GM23338 (cell line): Measurements from ENCODE around the gene FRMD1. TPM values are rescaled to one million over a fixed set of nuclear protein-coding genes. Genes with fewer than 3 reads are reported as not detected.

Source experiments
- ATAC-seq: fragments of 200-7000 bp; cut with Tn5 transposase; 3 replicates; pipeline ENCODE4 v1.9.1; 2020
- DNase-seq: peaks from one replicate; pipeline ENCODE4 v3.0.0-alpha.2; 2015; ENCODE audit warnings: low spot score
- H2AFZ ChIP-seq: fragments of 200-600 bp; sonication (generic); 2 replicates; pipeline ENCODE4 v1.8.0; 2016; ENCODE audit warnings: antibody characterized with exemption, mild to moderate bottlenecking, moderate library complexity
- H3F3A ChIP-seq: fragments of 200-600 bp; sonication (generic); replicated peaks from 2 replicates; pipeline ENCODE4 v1.8.0; 2017; ENCODE audit warnings: antibody characterized with exemption, mixed run types, low read depth
- H3K27ac ChIP-seq: fragments of 200-600 bp; sonication (generic); 2 replicates; pipeline ENCODE4 v1.6.1; 2016; ENCODE audit warnings: low read depth
- H3K27me3 ChIP-seq: fragments of 200-600 bp; sonication (generic); 2 replicates; pipeline ENCODE4 v1.8.0; 2016; ENCODE audit warnings: mild to moderate bottlenecking, mixed run types, moderate library complexity; ENCODE audit not compliant: insufficient read depth
- H3K36me3 ChIP-seq: fragments of 200-600 bp; sonication (generic); 2 replicates; pipeline ENCODE4 v1.8.0; 2016; ENCODE audit warnings: mild to moderate bottlenecking; ENCODE audit not compliant: insufficient read depth
- H3K4me1 ChIP-seq: fragments of 200-600 bp; sonication (generic); 2 replicates; pipeline ENCODE4 v1.8.0; 2016; ENCODE audit warnings: mild to moderate bottlenecking, moderate library complexity; ENCODE audit not compliant: insufficient read depth
- H3K4me2 ChIP-seq: fragments of 200-600 bp; sonication (generic); 2 replicates; pipeline ENCODE4 v1.7.1; 2017; ENCODE audit warnings: mixed run types
- H3K4me3 ChIP-seq: fragments of 200-600 bp; sonication (generic); 2 replicates; pipeline ENCODE4 v1.6.1; 2016; ENCODE audit warnings: mixed run types
- H3K79me2 ChIP-seq: fragments of 200-600 bp; sonication (generic); replicated peaks from 2 replicates; pipeline ENCODE4 v1.8.0; 2017; ENCODE audit warnings: mild to moderate bottlenecking; ENCODE audit not compliant: insufficient read depth
- H3K9me2 ChIP-seq: fragments of 200-600 bp; sonication (generic); 2 replicates; pipeline ENCODE4 v1.8.0; 2017; ENCODE audit not compliant: insufficient read depth
- H4K20me1 ChIP-seq: fragments of 200-600 bp; sonication (generic); replicated peaks from 2 replicates; pipeline ENCODE4 v1.8.0; 2017; ENCODE audit warnings: mild to moderate bottlenecking; ENCODE audit not compliant: insufficient read depth
- H3K27ac Mint-ChIP-seq: 2 replicates; pipeline ENCODE4 v1.8.0; 2020; ENCODE audit warnings: inconsistent platforms, mild to moderate bottlenecking, moderate library complexity, mixed read lengths
- H3K27me3 Mint-ChIP-seq: 3 replicates; pipeline ENCODE4 v1.8.0; 2022; ENCODE audit warnings: low read depth, mild to moderate bottlenecking, moderate library complexity, mixed read lengths, inconsistent platforms; ENCODE audit not compliant: insufficient read depth, poor library complexity
- H3K36me3 Mint-ChIP-seq: 3 replicates; pipeline ENCODE4 v1.8.0; 2021; ENCODE audit warnings: low read depth, mild to moderate bottlenecking, inconsistent platforms, moderate library complexity, mixed read lengths
- H3K4me1 Mint-ChIP-seq: 3 replicates; pipeline ENCODE4 v1.8.0; 2020; ENCODE audit warnings: mild to moderate bottlenecking, inconsistent platforms, mixed read lengths
- H3K4me3 Mint-ChIP-seq: 3 replicates; pipeline ENCODE4 v1.8.0; 2021; ENCODE audit warnings: moderate library complexity, mild to moderate bottlenecking, inconsistent platforms, mixed read lengths
- H3K9me3 Mint-ChIP-seq: 3 replicates; pipeline ENCODE4 v1.8.0; 2020; ENCODE audit warnings: moderate library complexity, mild to moderate bottlenecking, inconsistent platforms, mixed read lengths
- EZH2 ChIP-seq: fragments of 200-600 bp; sonication (generic); IDR thresholded peaks from one replicate; pipeline ENCODE4 v1.8.0; 2017; ENCODE audit warnings: antibody characterized with exemption, mild to moderate bottlenecking, low read depth; ENCODE audit not compliant: unreplicated experiment
- JUNB ChIP-seq: IDR thresholded peaks from one replicate; pipeline ENCODE4 v1.6.1; 2016; ENCODE audit warnings: antibody characterized with exemption; ENCODE audit not compliant: unreplicated experiment
- NANOG ChIP-seq: IDR thresholded peaks from 2 replicates; pipeline ENCODE4 v1.6.1; 2016; ENCODE audit warnings: antibody characterized with exemption, borderline replicate concordance
- POLR2AphosphoS5 ChIP-seq: IDR thresholded peaks from 2 replicates; pipeline ENCODE4 v1.6.1; 2016; ENCODE audit warnings: antibody characterized with exemption, low read depth
- STAT1 ChIP-seq: IDR thresholded peaks from one replicate; pipeline ENCODE4 v1.6.1; 2016; ENCODE audit warnings: antibody characterized with exemption; ENCODE audit not compliant: unreplicated experiment
- ZNF114 ChIP-seq: fragments of 250-450 bp; sonication (Bioruptor Pico); IDR thresholded peaks from 2 replicates; pipeline ENCODE4 v1.5.0; 2020; ENCODE audit warnings: mild to moderate bottlenecking, moderate library complexity
- ZNF331 ChIP-seq: fragments of 250-450 bp; sonication (Bioruptor Pico); IDR thresholded peaks from 2 replicates; pipeline ENCODE4 v1.5.0; 2020; ENCODE audit warnings: low read depth, mild to moderate bottlenecking, moderate library complexity
- polyA plus RNA-seq: library from polyadenylated mRNA; unstranded; fragments of >200 nt; fragmentation: Nextera tagmentation; extraction: Ambion mirVana; gene quantifications from 2 replicates; pipeline ENCODE4 v1.2.1, GENCODE V29; 2016
- total RNA-seq: library from RNA; depleted of rRNA; stranded (reverse); fragments of >200 nt; shearing (Covaris generic); gene quantifications from 2 replicates; pipeline ENCODE4 v1.2.3, GENCODE V29; 2014
- TF ChIP-seq, protein P1 (sequence below): fragments of 250-450 bp; sonication (Bioruptor Pico); IDR thresholded peaks from 2 replicates; pipeline ENCODE4 v1.5.0; 2020; ENCODE audit warnings: mild to moderate bottlenecking, moderate library complexity
- TF ChIP-seq, protein P2 (sequence below): IDR thresholded peaks from 2 replicates; pipeline ENCODE4 v1.6.1; 2016; ENCODE audit warnings: antibody characterized with exemption

Gene FRMD1
- total and polyA plus RNA-seq, 2 experiments from 2014 or later: 1.0 to 2.0 TPM

DNA sequence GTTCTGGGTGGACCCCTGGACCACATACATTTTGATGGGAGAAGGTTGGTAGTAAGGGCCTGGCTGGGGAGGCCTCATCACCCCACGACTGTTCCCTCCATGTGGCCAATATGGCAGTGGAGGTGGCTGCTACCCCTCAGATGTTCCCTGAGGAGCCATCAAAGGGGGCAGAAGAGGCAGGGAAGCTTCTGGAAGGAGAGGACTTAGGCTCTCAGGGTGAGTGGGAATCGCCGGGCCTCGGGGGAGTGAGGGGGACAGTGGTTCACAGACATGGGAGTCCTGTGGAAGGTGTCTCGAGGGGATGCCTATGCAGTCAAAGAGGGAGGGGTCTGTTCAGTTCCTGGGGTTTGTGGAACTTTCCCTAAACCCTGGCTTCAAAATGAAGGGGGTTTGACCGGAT is 32.9 kb upstream of the FRMD1 start (continued):
- TF ChIP-seq, protein P1, sequence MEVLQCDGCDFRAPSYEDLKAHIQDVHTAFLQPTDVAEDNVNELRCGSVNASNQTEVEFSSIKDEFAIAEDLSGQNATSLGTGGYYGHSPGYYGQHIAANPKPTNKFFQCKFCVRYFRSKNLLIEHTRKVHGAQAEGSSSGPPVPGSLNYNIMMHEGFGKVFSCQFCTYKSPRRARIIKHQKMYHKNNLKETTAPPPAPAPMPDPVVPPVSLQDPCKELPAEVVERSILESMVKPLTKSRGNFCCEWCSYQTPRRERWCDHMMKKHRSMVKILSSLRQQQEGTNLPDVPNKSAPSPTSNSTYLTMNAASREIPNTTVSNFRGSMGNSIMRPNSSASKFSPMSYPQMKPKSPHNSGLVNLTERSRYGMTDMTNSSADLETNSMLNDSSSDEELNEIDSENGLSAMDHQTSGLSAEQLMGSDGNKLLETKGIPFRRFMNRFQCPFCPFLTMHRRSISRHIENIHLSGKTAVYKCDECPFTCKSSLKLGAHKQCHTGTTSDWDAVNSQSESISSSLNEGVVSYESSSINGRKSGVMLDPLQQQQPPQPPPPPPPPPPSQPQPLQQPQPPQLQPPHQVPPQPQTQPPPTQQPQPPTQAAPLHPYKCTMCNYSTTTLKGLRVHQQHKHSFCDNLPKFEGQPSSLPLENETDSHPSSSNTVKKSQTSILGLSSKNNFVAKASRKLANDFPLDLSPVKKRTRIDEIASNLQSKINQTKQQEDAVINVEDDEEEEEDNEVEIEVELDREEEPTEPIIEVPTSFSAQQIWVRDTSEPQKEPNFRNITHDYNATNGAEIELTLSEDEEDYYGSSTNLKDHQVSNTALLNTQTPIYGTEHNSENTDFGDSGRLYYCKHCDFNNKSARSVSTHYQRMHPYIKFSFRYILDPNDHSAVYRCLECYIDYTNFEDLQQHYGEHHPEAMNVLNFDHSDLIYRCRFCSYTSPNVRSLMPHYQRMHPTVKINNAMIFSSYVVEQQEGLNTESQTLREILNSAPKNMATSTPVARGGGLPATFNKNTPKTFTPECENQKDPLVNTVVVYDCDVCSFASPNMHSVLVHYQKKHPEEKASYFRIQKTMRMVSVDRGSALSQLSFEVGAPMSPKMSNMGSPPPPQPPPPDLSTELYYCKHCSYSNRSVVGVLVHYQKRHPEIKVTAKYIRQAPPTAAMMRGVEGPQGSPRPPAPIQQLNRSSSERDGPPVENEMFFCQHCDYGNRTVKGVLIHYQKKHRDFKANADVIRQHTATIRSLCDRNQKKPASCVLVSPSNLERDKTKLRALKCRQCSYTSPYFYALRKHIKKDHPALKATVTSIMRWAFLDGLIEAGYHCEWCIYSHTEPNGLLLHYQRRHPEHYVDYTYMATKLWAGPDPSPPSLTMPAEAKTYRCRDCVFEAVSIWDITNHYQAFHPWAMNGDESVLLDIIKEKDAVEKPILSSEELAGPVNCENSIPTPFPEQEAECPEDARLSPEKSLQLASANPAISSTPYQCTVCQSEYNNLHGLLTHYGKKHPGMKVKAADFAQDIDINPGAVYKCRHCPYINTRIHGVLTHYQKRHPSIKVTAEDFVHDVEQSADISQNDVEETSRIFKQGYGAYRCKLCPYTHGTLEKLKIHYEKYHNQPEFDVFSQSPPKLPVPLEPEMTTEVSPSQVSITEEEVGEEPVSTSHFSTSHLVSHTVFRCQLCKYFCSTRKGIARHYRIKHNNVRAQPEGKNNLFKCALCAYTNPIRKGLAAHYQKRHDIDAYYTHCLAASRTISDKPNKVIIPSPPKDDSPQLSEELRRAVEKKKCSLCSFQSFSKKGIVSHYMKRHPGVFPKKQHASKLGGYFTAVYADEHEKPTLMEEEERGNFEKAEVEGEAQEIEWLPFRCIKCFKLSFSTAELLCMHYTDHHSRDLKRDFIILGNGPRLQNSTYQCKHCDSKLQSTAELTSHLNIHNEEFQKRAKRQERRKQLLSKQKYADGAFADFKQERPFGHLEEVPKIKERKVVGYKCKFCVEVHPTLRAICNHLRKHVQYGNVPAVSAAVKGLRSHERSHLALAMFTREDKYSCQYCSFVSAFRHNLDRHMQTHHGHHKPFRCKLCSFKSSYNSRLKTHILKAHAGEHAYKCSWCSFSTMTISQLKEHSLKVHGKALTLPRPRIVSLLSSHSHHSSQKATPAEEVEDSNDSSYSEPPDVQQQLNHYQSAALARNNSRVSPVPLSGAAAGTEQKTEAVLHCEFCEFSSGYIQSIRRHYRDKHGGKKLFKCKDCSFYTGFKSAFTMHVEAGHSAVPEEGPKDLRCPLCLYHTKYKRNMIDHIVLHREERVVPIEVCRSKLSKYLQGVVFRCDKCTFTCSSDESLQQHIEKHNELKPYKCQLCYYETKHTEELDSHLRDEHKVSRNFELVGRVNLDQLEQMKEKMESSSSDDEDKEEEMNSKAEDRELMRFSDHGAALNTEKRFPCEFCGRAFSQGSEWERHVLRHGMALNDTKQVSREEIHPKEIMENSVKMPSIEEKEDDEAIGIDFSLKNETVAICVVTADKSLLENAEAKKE (CRISPR knock-in tag): no peak
- TF ChIP-seq EZH2: no peak
- TF ChIP-seq, protein P2, sequence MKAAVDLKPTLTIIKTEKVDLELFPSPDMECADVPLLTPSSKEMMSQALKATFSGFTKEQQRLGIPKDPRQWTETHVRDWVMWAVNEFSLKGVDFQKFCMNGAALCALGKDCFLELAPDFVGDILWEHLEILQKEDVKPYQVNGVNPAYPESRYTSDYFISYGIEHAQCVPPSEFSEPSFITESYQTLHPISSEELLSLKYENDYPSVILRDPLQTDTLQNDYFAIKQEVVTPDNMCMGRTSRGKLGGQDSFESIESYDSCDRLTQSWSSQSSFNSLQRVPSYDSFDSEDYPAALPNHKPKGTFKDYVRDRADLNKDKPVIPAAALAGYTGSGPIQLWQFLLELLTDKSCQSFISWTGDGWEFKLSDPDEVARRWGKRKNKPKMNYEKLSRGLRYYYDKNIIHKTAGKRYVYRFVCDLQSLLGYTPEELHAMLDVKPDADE: no peak
- TF ChIP-seq STAT1: no peak
- no peak for TF ChIP-seq POLR2AphosphoS5
- TF ChIP-seq NANOG: no peak
- no peak for TF ChIP-seq ZNF114 (CRISPR knock-in tag)

DNA sequence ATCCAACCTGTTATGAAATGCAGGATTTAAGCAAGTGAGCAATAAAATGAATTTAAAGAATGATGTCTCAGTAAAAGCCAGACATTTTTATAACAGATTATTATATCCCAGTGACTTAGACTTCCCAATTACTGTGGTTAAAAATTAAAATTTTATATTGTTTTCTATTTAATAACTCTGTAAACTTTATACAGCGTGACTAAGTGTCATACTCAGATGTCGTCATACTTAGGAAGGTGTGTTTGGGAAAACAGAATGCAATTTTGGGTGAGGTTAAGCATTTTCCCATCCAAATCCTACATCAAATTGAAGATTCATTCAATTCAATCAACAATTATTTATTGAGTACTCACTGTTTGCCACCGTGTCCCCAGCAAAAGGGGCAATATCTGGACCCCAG is 31.4 kb upstream of the FRMD1 start:
- no peaks in the 10 kb centered on the region for H3K36me3 ChIP-seq
- H3K4me1 ChIP-seq: no peaks in the 10 kb centered on the region; the same call in 1 of the 2 replicates
- H3K4me2 ChIP-seq: no peak overlapping the region
- no peaks in the 10 kb centered on the region for H3K27me3 ChIP-seq
- Mint-ChIP-seq H3K27ac (no peak overlapping the region), H3K4me1 (no peaks in the 10 kb centered on the region; the same call in 2 of the 3 replicates), H3K4me3 (no peak overlapping the region), H3K27me3 (peaks cover 6% of the 10 kb centered on the region), H3K36me3 (no peaks in the 10 kb centered on the region), H3K9me3 (no peaks in the 10 kb centered on the region)
- no peak overlapping the region for H3K4me3 ChIP-seq
- H2AFZ ChIP-seq: no peak overlapping the region
- no peak for ATAC-seq
- no peak for DNase-seq
- no peak overlapping the region for H3K27ac ChIP-seq
- no peaks in the 10 kb centered on the region for H4K20me1 ChIP-seq
- H3F3A ChIP-seq: no peaks in the 10 kb centered on the region
- no peaks in the 10 kb centered on the region for H3K79me2 ChIP-seq
- H3K9me2 ChIP-seq: no peaks in the 10 kb centered on the region
- TF ChIP-seq ZNF331 (CRISPR knock-in tag): no peak
- no peak for TF ChIP-seq STAT1
- TF ChIP-seq, protein P1 (CRISPR knock-in tag): no peak
- no peak for TF ChIP-seq ZNF114 (CRISPR knock-in tag)
- TF ChIP-seq JUNB: no peak
